Activated CD4-positive, alpha-beta T cell treated with anti-CD3 and anti-CD28 coated beads, Interleukin-2, amount 50 U/mL, for 24 hours (primary cell): ENCODE data around the gene TTC16.
A peak's percentile ranks its signal among the peaks of the same experiment; 100 is the strongest.
"Not testable (repeated sequence)": the region's sequence is repeated elsewhere in the genome, so short reads cannot be mapped to it uniquely, and the experiment has no call there.

ENCODE experiments used
- DNase-seq, 2 donors: peaks; one replicate each; pipeline ENCODE4 v3.0.0-alpha.2; 2020; ENCODE audit warnings: low read depth in 1 of 2, low spot score in 1 of 2

The TTC16 gene

GRCh38 chr9:127767909-127768331 lies 52.0 kb downstream of the TTC16 start:
- no peak for DNase-seq

GRCh38 chr9:127768698-127769097 lies 52.8 kb downstream of the TTC16 start:
- DNase-seq: no peak

- no peak for DNase-seq
These were observed 53.2 kb downstream of the TTC16 start for GRCh38 chr9:127769101-127769500.

- DNase-seq: no peak
These were observed 54.2 kb downstream of the TTC16 start for GRCh38 chr9:127769929-127770582.

GRCh38 chr9:127770583-127770904 lies 54.7 kb downstream of the TTC16 start:
- DNase-seq: no peak

- DNase-seq: peak; percentile 94
These were observed 55.2 kb downstream of the TTC16 start for GRCh38 chr9:127770905-127771569.

- no peak for DNase-seq
These were observed 55.8 kb downstream of the TTC16 start for GRCh38 chr9:127771570-127772189.

- no peak for DNase-seq
These were observed 56.7 kb downstream of the TTC16 start for GRCh38 chr9:127772603-127773002.

GRCh38 chr9:127773272-127773671 lies 57.4 kb downstream of the TTC16 start:
- no peak for DNase-seq

GRCh38 chr9:127773981-127774380 lies 58.1 kb downstream of the TTC16 start:
- no peak for DNase-seq

- DNase-seq: peak; percentile 36 to 63
These were observed 60.5 kb downstream of the TTC16 start for GRCh38 chr9:127776195-127776923.

GRCh38 chr9:127776924-127777289 lies 61.0 kb downstream of the TTC16 start:
- no peak for DNase-seq

- DNase-seq: no peak
These were observed 61.6 kb downstream of the TTC16 start for GRCh38 chr9:127777368-127777980.

- peak in 1 of 2 donors; percentile 36 for DNase-seq
These were observed 62.6 kb downstream of the TTC16 start, which contains the start of gene SH2D3C for GRCh38 chr9:127778280-127779135. Gene SH2D3C, minus strand, starts transcription at chr9:127778666. Its CDS starts 39 bp downstream, at chr9:127778627.

- DNase-seq: peak; percentile 39 to 55
These were observed 63.5 kb downstream of the TTC16 start for GRCh38 chr9:127779136-127779981.

- no peak for DNase-seq
These were observed 64.4 kb downstream of the TTC16 start for GRCh38 chr9:127780126-127780885.

- not testable (repeated sequence) for DNase-seq
These were observed 65.0 kb downstream of the TTC16 start for GRCh38 chr9:127780909-127781308.
